Right lobe of liver (tissue), 4 donors: ENCODE data around the gene PIK3CB.

ENCODE experiments used
- POLR2A ChIP-seq: fragments of 450-650 bp; IDR thresholded peaks from one replicate; pipeline ENCODE4 v1.6.1; 2017; ENCODE audit warnings: antibody characterized with exemption, mild to moderate bottlenecking
- TF ChIP-seq, protein P1 (sequence below), 4 donors: fragments of 200-600 bp in 3 of 4; fragments of 450-650 bp in 1 of 4; IDR thresholded peaks; one replicate each; pipeline versions ENCODE4 v1.5.1 to v1.8.0; 2016 to 2022; ENCODE audit warnings: antibody characterized with exemption in 4 of 4, mild to moderate bottlenecking in 2 of 4
- donor health status: DM: no; HTN: no; CAD: no.
- donor health status: DM: no; HTN: no; CAD: no.
- donor health status: DM: no; HTN: yes; CAD: no.

DNA sequence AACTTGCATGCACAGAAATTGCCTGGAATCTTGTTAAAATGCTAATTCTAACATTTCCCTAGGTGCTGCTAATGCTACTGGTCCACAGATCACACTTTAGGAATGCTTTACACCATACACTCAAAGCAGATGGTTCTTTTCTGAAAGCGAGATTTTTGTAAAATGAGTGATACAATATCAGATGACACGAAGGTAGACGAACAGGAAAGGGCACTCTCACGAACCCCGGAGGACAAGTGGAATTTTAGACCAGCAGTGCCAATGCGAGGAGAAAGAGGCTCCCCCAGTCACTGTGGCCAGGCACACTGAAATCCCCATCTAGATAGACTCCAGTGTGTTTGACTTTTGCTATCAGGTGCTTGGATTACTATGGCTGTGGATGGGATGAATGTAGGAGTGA, 205.2 kb downstream of the PIK3CB start:
- TF ChIP-seq, protein P1, sequence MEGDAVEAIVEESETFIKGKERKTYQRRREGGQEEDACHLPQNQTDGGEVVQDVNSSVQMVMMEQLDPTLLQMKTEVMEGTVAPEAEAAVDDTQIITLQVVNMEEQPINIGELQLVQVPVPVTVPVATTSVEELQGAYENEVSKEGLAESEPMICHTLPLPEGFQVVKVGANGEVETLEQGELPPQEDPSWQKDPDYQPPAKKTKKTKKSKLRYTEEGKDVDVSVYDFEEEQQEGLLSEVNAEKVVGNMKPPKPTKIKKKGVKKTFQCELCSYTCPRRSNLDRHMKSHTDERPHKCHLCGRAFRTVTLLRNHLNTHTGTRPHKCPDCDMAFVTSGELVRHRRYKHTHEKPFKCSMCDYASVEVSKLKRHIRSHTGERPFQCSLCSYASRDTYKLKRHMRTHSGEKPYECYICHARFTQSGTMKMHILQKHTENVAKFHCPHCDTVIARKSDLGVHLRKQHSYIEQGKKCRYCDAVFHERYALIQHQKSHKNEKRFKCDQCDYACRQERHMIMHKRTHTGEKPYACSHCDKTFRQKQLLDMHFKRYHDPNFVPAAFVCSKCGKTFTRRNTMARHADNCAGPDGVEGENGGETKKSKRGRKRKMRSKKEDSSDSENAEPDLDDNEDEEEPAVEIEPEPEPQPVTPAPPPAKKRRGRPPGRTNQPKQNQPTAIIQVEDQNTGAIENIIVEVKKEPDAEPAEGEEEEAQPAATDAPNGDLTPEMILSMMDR (IDR thresholded peaks at IDR 0.05) = no peak
- TF ChIP-seq POLR2A = no peak
